HepG2 (cell line): Measurements from ENCODE around the gene IL18R1. TPM values are rescaled to one million over a fixed set of nuclear protein-coding genes. Genes with fewer than 3 reads are reported as not detected.

Experiments used
- CREB1 ChIP-seq, 2 experiments: fragments of 450-650 bp in 1 of 2; IDR thresholded peaks; 2 replicates each; pipeline ENCODE4 v1.6.1; 2016 to 2017; ENCODE audit warnings: control low read depth in 1 of 2, mild to moderate bottlenecking in 1 of 2, missing compliant biosample characterization in 1 of 2, missing genetic modification characterization in 1 of 2
- CTCF ChIP-seq: sonication (generic); formaldehyde crosslinking; IDR thresholded peaks from 2 replicates; pipeline ENCODE4 v1.5.0; 2020; ENCODE audit warnings: mild to moderate bottlenecking, missing genetic modification reagents, moderate library complexity
- EZH2 ChIP-seq: conservative IDR thresholded peaks from 2 replicates; pipeline ENCODE4 v1.6.1; 2012; ENCODE audit warnings: mild to moderate bottlenecking, low read depth, low read length, moderate library complexity
- FOXK1 ChIP-seq: sonication (generic); formaldehyde crosslinking; IDR thresholded peaks from 2 replicates; pipeline ENCODE4 v1.4.0; 2020; ENCODE audit warnings: low read depth, missing genetic modification reagents, borderline replicate concordance
- HOXA7 ChIP-seq: sonication (generic); formaldehyde crosslinking; IDR thresholded peaks from 2 replicates; pipeline ENCODE4 v1.8.1; 2022; ENCODE audit warnings: mild to moderate bottlenecking, missing genetic modification reagents, moderate library complexity
- JDP2 ChIP-seq: sonication (generic); formaldehyde crosslinking; IDR thresholded peaks from 2 replicates; pipeline ENCODE4 v1.8.1; 2022; ENCODE audit warnings: missing genetic modification reagents, borderline replicate concordance
- KDM5B ChIP-seq: sonication (generic); formaldehyde crosslinking; IDR thresholded peaks from 2 replicates; pipeline ENCODE4 v1.4.0; 2020; ENCODE audit warnings: missing genetic modification reagents, mild to moderate bottlenecking, borderline replicate concordance
- PAX8 ChIP-seq: sonication (generic); formaldehyde crosslinking; IDR thresholded peaks from 2 replicates; pipeline ENCODE4 v1.8.0; 2022; ENCODE audit warnings: mild to moderate bottlenecking, missing genetic modification reagents, borderline replicate concordance
- TIGD3 ChIP-seq: sonication (generic); formaldehyde crosslinking; IDR thresholded peaks from 2 replicates; pipeline ENCODE4 v1.5.1; 2020; ENCODE audit warnings: mild to moderate bottlenecking, missing genetic modification reagents, borderline replicate concordance
- ZNF30 ChIP-seq: sonication (generic); formaldehyde crosslinking; IDR thresholded peaks from 2 replicates; pipeline ENCODE4 v1.5.0; 2020; ENCODE audit warnings: mild to moderate bottlenecking, missing genetic modification reagents
- polyA plus RNA-seq, 8 experiments: library from polyadenylated mRNA; depleted of rRNA in 3 of 8; stranded (reverse) in 7 of 8; unstranded in 1 of 8; fragments of >200 nt; fragmentation: Illumina TruSeq in 4 of 8; extraction: Trizol in 4 of 8; gene quantifications; 2 replicates each; pipeline versions ENCODE4 v1.2.1 to v1.2.3, GENCODE V29; 2011 to 2016; ENCODE audit warnings: low read depth in 4 of 8, missing spikeins in 1 of 8, mixed read lengths in 1 of 8; ENCODE audit not compliant: insufficient read depth in 1 of 8
- total RNA-seq, 5 experiments: library from RNA; depleted of rRNA; stranded (reverse); fragments of >200 nt; fragmentation: Illumina TruSeq; extraction: Trizol; gene quantifications; 2 replicates each; pipeline ENCODE4 v1.2.3, GENCODE V29; 2016; ENCODE audit warnings: low read depth in 1 of 5

IL18R1 gene
- total and polyA plus RNA-seq, 2 of the 13 experiments (the other 11 are each of a cell fraction or from before 2014, with no cell fraction given) = 0.01 to 0.04 TPM

GRCh38 chr2:102425441-102426132, 70.0 kb downstream of the IL18R1 start (continued):
- no peak for TF ChIP-seq CREB1 (IDR thresholded peaks at IDR 0.05)
- TF ChIP-seq CREB1 (CRISPR knock-in tag; IDR thresholded peaks at IDR 0.05) = no peak
- no peak for TF ChIP-seq KDM5B
- no peak for TF ChIP-seq ZNF30 (CRISPR knock-in tag)
- TF ChIP-seq TIGD3 (CRISPR knock-in tag) = no peak
- no peak for TF ChIP-seq JDP2
- TF ChIP-seq CTCF (CRISPR knock-in tag) = no peak
- TF ChIP-seq FOXK1 (CRISPR knock-in tag) = no peak
- no peak for TF ChIP-seq PAX8 (CRISPR knock-in tag)
- TF ChIP-seq HOXA7 = no peak
- no peak for TF ChIP-seq EZH2
